ENCODE measurements around the gene GOLGA6B.
"Not testable (repeated sequence)": the region's sequence is repeated elsewhere in the genome, so short reads cannot be mapped to it uniquely, and the experiment has no call there.

The GOLGA6B gene

GRCh38 chr15:72670656-72671352, 16.3 kb downstream of the GOLGA6B start:
- not testable (repeated sequence) for H3K79me1 ChIP-seq (ENCODE audit: low read length); H2BK120ac ChIP-seq (ENCODE audit: low read depth, low read length); H3K36me3 ChIP-seq (ENCODE audit: control insufficient read depth, insufficient read depth, low read length); H3K79me2 ChIP-seq (ENCODE audit: control insufficient read depth, insufficient read depth, low read length); H2BK15ac ChIP-seq (replicated peaks; ENCODE audit: low read depth); H3K4me1 ChIP-seq (ENCODE audit: control insufficient read depth, low read depth, low read length); H2BK5ac ChIP-seq (ENCODE audit: low read length); H4K5ac ChIP-seq (ENCODE audit: low read length); H3K4ac ChIP-seq (ENCODE audit: low read depth, low read length); H2AK5ac ChIP-seq (ENCODE audit: low read length); H3K27ac ChIP-seq (ENCODE audit: low read depth, low read length); H3K4me3 ChIP-seq (ENCODE audit: low read length); H4K8ac ChIP-seq (ENCODE audit: low read depth, low read length); H3K27me3 ChIP-seq (ENCODE audit: insufficient read depth, low read length, poor library complexity); H3K23ac ChIP-seq (ENCODE audit: low read length); H3K18ac ChIP-seq (ENCODE audit: low read length)
- DNase-seq = peak; percentile 92
- whole genome bisulfite sequencing (ENCODE audit: extremely low coverage, insufficient coverage, low lambda C conversion rate) = no CpG with 5 or more reads among the region's 8 CpGs
- Histone ChIP-seq H3K4me2 (ENCODE audit: low read length) (peak overlapping the region; percentile 70), H3K9ac (ENCODE audit: low read length) (peak overlapping the region; percentile 26), H3K56ac (ENCODE audit: low read length) (peak overlapping the region; percentile 74)

- Histone ChIP-seq H3K4me3 (ENCODE audit: low read length) (no peak overlapping the region), H2BK5ac (ENCODE audit: low read length) (no peak overlapping the region), H3K56ac (ENCODE audit: low read length) (no peak overlapping the region), H3K18ac (ENCODE audit: low read length) (no peak overlapping the region), H3K79me2 (ENCODE audit: control insufficient read depth, insufficient read depth, low read length) (no peaks in the 10 kb centered on the region), H2BK120ac (ENCODE audit: low read depth, low read length) (no peak overlapping the region), H4K5ac (ENCODE audit: low read length) (no peak overlapping the region), H3K4ac (ENCODE audit: low read depth, low read length) (no peak overlapping the region), H3K9ac (ENCODE audit: low read length) (no peak overlapping the region), H3K27me3 (ENCODE audit: insufficient read depth, low read length, poor library complexity) (no peaks in the 10 kb centered on the region), H3K27ac (ENCODE audit: low read depth, low read length) (no peak overlapping the region), H3K4me2 (ENCODE audit: low read length) (no peak overlapping the region), H2AK5ac (ENCODE audit: low read length) (no peak overlapping the region), H3K36me3 (ENCODE audit: control insufficient read depth, insufficient read depth, low read length) (no peaks in the 10 kb centered on the region), H3K4me1 (ENCODE audit: control insufficient read depth, low read depth, low read length) (peaks cover 3% of the 10 kb centered on the region), H2BK15ac (replicated peaks; ENCODE audit: low read depth) (no peak overlapping the region), H3K79me1 (ENCODE audit: low read length) (no peaks in the 10 kb centered on the region), H4K8ac (ENCODE audit: low read depth, low read length) (no peak overlapping the region), H3K23ac (ENCODE audit: low read length) (no peak overlapping the region)
- no peak for DNase-seq
- no CpG with 5 or more reads among the region's 3 CpGs for WGBS (ENCODE audit: extremely low coverage, insufficient coverage, low lambda C conversion rate)
These were observed 17.0 kb downstream of the GOLGA6B start for GRCh38 chr15:72671525-72671924.

- Histone ChIP-seq H2BK15ac (replicated peaks; ENCODE audit: low read depth) (no peak overlapping the region), H3K4ac (ENCODE audit: low read depth, low read length) (no peak overlapping the region), H3K56ac (ENCODE audit: low read length) (no peak overlapping the region), H3K27me3 (ENCODE audit: insufficient read depth, low read length, poor library complexity) (no peaks in the 10 kb centered on the region), H2AK5ac (ENCODE audit: low read length) (no peak overlapping the region), H3K79me1 (ENCODE audit: low read length) (no peaks in the 10 kb centered on the region), H3K23ac (ENCODE audit: low read length) (no peak overlapping the region), H3K27ac (ENCODE audit: low read depth, low read length) (no peak overlapping the region), H4K8ac (ENCODE audit: low read depth, low read length) (no peak overlapping the region), H4K5ac (ENCODE audit: low read length) (no peak overlapping the region), H3K4me2 (ENCODE audit: low read length) (no peak overlapping the region), H3K79me2 (ENCODE audit: control insufficient read depth, insufficient read depth, low read length) (no peaks in the 10 kb centered on the region), H2BK120ac (ENCODE audit: low read depth, low read length) (no peak overlapping the region), H3K18ac (ENCODE audit: low read length) (no peak overlapping the region), H3K36me3 (ENCODE audit: control insufficient read depth, insufficient read depth, low read length) (no peaks in the 10 kb centered on the region), H2BK5ac (ENCODE audit: low read length) (no peak overlapping the region), H3K9ac (ENCODE audit: low read length) (no peak overlapping the region), H3K4me3 (ENCODE audit: low read length) (no peak overlapping the region), H3K4me1 (ENCODE audit: control insufficient read depth, low read depth, low read length) (no peaks in the 10 kb centered on the region)
- no CpG with 5 or more reads among the region's 4 CpGs for WGBS (ENCODE audit: extremely low coverage, insufficient coverage, low lambda C conversion rate)
- no peak for DNase-seq
These were observed 22.3 kb downstream of the GOLGA6B start for GRCh38 chr15:72676838-72677237.

GRCh38 chr15:72680931-72681330, 26.4 kb downstream of the GOLGA6B start:
- no peak for DNase-seq
- Histone ChIP-seq H3K9ac (ENCODE audit: low read length) (no peak overlapping the region), H4K8ac (ENCODE audit: low read depth, low read length) (no peak overlapping the region), H3K79me1 (ENCODE audit: low read length) (no peaks in the 10 kb centered on the region), H3K4me3 (ENCODE audit: low read length) (no peak overlapping the region), H4K5ac (ENCODE audit: low read length) (no peak overlapping the region), H3K27ac (ENCODE audit: low read depth, low read length) (no peak overlapping the region), H3K27me3 (ENCODE audit: insufficient read depth, low read length, poor library complexity) (no peaks in the 10 kb centered on the region), H2AK5ac (ENCODE audit: low read length) (no peak overlapping the region), H3K4me2 (ENCODE audit: low read length) (no peak overlapping the region), H2BK5ac (ENCODE audit: low read length) (no peak overlapping the region), H3K4me1 (ENCODE audit: control insufficient read depth, low read depth, low read length) (peaks cover 4% of the 10 kb centered on the region), H3K56ac (ENCODE audit: low read length) (no peak overlapping the region), H3K23ac (ENCODE audit: low read length) (no peak overlapping the region), H3K4ac (ENCODE audit: low read depth, low read length) (no peak overlapping the region), H2BK120ac (ENCODE audit: low read depth, low read length) (no peak overlapping the region), H3K79me2 (ENCODE audit: control insufficient read depth, insufficient read depth, low read length) (no peaks in the 10 kb centered on the region), H2BK15ac (replicated peaks; ENCODE audit: low read depth) (no peak overlapping the region), H3K18ac (ENCODE audit: low read length) (no peak overlapping the region), H3K36me3 (ENCODE audit: control insufficient read depth, insufficient read depth, low read length) (no peaks in the 10 kb centered on the region)
- WGBS (ENCODE audit: extremely low coverage, insufficient coverage, low lambda C conversion rate) = no CpG with 5 or more reads among the region's 3 CpGs

DNA sequence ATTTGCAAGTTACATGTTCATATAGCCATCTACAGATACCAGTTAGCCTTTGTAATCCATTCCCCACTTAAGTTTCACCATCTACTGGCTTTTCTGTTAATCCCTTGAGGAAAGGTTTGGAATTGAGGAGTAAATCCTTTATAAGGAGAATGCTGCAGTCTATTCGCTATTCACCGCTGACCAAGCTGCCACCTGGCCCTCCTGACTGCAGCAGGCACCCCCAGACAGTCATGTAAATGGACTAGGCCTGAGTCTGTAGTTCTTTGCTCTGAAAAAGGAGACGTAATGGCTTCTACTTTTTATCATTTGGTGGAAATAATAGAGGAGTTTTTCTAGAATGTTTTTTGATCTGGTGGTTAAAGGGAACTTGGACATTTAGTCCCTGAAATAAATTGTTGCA, 28.3 kb downstream of the GOLGA6B start:
- Histone ChIP-seq H3K56ac (ENCODE audit: low read length) (no peak overlapping the region), H3K4me1 (ENCODE audit: control insufficient read depth, low read depth, low read length) (peaks cover 4% of the 10 kb centered on the region), H3K4me3 (ENCODE audit: low read length) (no peak overlapping the region), H4K8ac (ENCODE audit: low read depth, low read length) (no peak overlapping the region), H3K79me2 (ENCODE audit: control insufficient read depth, insufficient read depth, low read length) (no peaks in the 10 kb centered on the region), H2AK5ac (ENCODE audit: low read length) (no peak overlapping the region), H3K27ac (ENCODE audit: low read depth, low read length) (no peak overlapping the region), H3K18ac (ENCODE audit: low read length) (no peak overlapping the region), H3K27me3 (ENCODE audit: insufficient read depth, low read length, poor library complexity) (no peaks in the 10 kb centered on the region), H4K5ac (ENCODE audit: low read length) (no peak overlapping the region), H3K4ac (ENCODE audit: low read depth, low read length) (no peak overlapping the region), H2BK5ac (ENCODE audit: low read length) (no peak overlapping the region), H3K4me2 (ENCODE audit: low read length) (no peak overlapping the region), H3K79me1 (ENCODE audit: low read length) (no peaks in the 10 kb centered on the region), H3K23ac (ENCODE audit: low read length) (no peak overlapping the region), H2BK120ac (ENCODE audit: low read depth, low read length) (no peak overlapping the region), H3K36me3 (ENCODE audit: control insufficient read depth, insufficient read depth, low read length) (no peaks in the 10 kb centered on the region), H3K9ac (ENCODE audit: low read length) (no peak overlapping the region), H2BK15ac (replicated peaks; ENCODE audit: low read depth) (no peak overlapping the region)
- no CpG with 5 or more reads among the region's 3 CpGs for WGBS (ENCODE audit: extremely low coverage, insufficient coverage, low lambda C conversion rate)
- DNase-seq = no peak
